ENCODE measurements around the gene INSM1.
"Not testable (repeated sequence)": the region's sequence is repeated elsewhere in the genome, so short reads cannot be mapped to it uniquely, and the experiment has no call there.

Gene INSM1

DNA sequence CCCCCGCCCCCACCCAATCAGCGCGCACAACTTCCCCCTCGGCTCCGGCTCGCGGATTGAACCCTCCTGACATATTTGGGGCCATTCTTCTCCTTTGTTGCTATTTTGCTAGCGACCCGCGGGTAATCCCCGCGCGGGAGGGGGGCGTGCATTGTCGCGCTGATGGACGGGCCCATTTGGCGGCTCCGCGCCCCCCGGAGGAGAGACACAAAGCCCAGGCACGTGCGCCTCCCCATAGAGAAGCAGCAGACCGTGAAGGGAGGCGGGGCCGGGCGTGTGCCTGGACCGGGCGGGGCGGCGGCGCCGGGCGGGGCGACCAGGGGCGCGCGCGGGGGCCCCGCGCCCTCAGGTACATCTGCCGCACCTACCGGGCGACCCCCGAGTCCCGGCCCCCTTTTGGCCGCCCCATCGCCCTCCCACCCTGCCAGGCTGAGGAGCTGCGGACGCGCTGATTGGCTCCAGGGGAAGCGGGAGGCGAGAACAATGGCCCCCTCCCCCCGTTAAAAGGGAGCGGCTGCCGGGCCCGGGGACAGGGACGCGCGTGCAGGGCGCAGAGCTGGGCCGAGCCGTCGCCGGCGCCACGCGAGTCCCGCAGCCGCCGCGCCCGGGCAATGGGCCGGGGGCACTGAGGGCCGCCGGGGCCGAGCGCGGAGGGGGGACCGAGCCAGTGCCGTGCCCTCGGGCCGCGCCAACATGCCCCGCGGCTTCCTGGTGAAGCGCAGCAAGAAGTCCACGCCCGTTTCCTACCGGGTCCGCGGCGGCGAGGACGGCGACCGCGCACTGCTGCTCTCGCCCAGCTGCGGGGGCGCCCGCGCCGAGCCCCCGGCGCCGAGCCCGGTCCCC lies at the start of gene INSM1:
INSM1 (plus strand) TSS at position 530 of the 843 bp plus-strand sequence; CDS start at position 694, 164 bp downstream.
- DNase-seq = peak; percentile 97 to 99

GRCh38 chr20:20318365-20319161 lies 49.3 kb upstream of the INSM1 start:
- DNase-seq = no peak

DNA sequence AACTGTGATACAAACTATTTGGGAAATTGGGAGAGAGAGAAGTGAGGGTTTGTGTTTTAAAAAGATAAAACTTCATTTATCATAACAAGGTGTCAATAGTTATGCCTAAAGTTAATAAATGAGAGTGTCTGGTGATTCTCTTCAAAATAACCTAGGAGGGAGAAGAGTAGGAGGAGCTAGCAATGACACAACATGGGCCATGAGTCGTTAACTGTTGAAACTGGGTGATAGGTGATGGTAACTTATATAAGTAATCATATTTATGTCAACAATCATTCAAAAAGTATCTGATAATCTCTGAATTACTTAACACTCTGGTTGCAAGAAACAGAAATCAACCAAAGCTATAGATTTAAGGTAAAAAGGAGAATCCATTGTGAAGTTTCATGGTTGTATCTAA lies 46.8 kb upstream of the INSM1 start:
- DNase-seq = no peak

- no peak for DNase-seq
These were observed 46.0 kb upstream of the INSM1 start for GRCh38 chr20:20321917-20322316.

GRCh38 chr20:20322912-20323311 lies 45.0 kb upstream of the INSM1 start:
- no peak for DNase-seq

DNA sequence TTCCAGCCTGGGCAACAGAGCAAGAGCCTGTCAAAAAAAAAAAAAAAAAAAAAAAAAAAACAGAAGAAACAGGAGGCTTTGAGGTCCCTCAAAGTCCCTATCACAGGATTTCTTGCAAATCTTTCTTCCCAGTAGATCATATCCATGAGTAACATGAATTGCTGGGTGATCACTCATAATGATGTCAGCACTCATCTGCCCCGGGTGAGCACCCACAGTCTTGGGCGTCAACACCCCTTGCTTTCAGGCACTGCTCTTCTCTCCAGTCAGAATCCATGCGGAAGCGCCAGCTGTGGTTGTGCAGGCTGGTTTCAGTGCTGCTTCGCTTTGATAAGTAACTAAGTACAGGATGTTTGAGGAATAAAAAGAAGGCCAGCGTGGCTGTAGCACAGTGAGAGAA lies 40.2 kb upstream of the INSM1 start:
- DNase-seq = no peak

DNA sequence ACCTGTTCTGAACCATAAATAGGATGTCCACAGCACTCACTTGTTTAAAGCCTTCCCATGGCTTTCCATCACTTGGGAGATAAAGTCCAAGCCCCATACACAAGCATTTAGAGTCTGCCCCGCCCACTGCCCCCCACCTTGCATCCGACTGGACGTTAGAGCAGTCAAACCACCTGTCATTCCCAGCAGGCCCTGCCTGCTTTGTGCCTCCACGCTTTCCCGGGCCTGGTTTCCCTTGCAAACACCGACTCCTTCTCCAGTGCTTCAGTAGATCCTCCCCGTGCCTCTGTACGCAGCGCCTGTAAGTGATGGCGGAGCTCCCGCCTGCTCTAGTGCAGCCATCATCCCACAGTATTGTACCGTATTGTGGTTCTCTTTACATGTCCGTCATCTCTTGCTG lies 38.3 kb upstream of the INSM1 start:
- no peak for DNase-seq

DNA sequence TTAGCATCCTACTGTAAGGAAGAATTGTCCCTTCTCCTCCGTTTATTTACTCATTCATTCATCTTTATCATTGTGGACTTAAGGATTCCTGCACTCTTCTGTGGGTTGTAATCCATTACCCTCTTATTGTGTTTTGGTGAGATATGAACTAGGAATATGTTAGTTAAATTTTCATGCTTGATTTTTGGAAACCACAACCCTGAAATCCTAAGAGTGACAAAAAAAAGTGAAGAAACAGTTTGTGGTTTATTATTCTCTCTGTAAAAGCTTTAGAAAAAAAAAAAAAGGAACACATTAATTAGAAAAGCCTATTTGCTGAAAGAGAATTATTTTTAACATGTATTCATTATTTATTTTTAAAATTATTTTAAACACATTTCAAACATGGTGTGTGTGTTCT lies 36.7 kb upstream of the INSM1 start:
- DNase-seq = no peak

- peak in 1 of 2 experiments; percentile 46 for DNase-seq
These were observed 36.1 kb upstream of the INSM1 start for GRCh38 chr20:20331817-20332216.

DNA sequence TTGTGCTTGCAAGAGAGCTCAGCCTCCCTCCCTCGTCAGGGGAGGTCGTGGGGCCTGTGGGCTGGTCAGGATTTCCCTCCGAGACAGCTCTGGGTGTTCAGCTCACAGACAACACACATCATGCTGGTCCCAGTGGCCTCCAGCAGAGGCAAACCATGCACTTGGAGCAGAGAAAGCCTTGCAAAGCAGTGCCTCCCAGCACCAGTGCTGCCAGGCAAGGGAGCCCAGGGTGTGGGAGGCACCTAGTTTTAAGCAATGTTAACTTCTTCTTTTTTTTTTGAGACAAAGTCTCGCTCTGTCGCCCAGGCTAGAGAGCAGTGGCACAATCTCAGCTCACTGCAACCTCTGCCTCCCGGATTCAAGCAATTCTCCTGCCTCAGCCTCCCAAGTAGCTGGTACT lies 34.0 kb upstream of the INSM1 start:
- no peak for DNase-seq

- no peak for DNase-seq
These were observed 33.4 kb upstream of the INSM1 start for GRCh38 chr20:20334489-20334888.

DNA sequence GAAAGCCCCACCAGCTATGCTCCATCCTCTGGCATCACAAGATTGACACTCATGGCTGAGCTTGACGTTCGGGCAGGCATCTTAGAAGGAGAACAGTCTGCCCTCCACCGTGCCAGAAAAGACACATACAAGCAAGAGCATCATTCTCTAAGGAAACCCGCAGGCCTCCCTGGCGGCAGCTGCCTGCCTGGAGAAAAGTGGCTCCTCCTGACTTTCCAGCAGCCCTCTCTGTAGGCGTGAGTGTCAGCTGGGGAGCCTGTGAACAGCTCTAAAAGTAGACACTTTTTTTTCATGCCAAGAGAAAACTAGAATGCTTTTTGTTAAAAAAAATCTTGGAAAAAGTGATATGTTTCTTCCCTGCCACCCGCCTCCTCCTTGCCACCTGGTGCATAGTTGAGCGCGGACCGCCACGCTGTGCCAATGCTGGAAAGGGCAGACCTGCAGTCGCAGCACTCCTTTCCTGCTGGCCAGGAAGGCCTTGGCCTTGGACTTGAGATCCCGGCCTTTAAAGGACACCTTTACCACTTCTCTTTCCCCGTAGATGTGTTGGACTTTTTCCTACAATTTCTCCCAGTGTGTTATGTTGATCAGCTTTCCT lies 29.7 kb upstream of the INSM1 start:
- DNase-seq = no peak

GRCh38 chr20:20340443-20340842 lies 27.5 kb upstream of the INSM1 start:
- DNase-seq = no peak

- no peak for DNase-seq
These were observed 26.5 kb upstream of the INSM1 start for GRCh38 chr20:20341371-20341770.

- no peak for DNase-seq
These were observed 25.8 kb upstream of the INSM1 start for GRCh38 chr20:20342066-20342465.

- no peak for DNase-seq
These were observed 24.0 kb upstream of the INSM1 start for GRCh38 chr20:20343932-20344331.

DNA sequence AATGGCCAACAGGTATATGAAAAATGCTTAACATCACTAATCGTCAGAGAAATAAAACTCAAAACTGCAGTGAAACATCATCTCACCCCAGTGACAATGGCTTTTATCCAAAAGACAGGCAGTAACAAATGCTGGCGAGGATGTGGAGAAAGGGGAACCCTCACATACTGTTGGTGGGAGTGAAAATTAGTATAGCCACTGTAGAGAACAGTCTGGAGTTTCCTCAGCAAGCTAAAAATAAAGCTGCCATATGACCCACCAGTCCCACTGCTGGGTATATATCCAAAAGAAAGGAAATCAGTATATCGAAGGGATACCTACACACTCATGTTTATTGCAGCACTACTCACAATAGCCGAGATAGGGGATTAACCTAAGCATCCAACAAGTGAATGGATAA lies 23.4 kb upstream of the INSM1 start:
- DNase-seq = no peak

DNA sequence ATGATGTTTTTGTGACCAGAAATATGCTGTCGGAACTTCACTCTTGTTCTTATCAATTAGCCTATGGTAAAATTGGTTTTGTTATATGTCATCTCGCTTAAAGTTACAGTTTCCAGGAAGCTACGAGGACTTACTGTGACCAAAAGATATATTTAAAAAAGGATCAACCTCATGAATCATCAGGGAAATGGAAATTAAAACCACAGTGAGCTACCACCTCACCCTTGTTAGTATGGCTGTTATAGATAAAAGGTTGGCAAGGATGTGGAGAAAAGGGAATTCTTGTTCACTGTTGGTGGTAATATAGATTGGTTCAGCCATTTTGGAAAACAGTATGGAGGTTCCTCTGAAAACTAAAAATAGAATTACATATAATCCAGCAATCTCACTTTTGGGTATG lies 14.3 kb upstream of the INSM1 start:
- DNase-seq = no peak

DNA sequence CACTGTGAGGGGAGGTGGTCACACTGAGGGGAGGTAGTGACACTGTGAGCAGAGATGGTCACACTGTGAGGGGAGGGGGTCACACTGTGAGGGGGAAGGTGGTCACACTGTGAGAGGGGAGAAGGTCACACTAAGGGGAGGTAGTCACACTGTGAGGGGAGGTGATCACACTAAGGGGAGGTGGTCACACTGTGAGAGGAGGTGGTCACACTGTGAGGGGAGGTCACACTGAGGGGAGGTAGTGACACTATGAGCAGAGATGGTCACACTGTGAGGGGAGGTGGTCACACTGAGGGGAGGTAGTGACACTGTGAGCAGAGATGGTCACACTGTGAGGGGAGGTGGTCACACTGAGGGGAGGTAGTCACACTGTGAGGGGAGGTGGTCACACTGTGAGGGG lies 12.4 kb upstream of the INSM1 start:
- DNase-seq = not testable (repeated sequence)

- peak; percentile 23 to 73 for DNase-seq
These were observed 9.1 kb upstream of the INSM1 start for GRCh38 chr20:20358801-20359200.

DNA sequence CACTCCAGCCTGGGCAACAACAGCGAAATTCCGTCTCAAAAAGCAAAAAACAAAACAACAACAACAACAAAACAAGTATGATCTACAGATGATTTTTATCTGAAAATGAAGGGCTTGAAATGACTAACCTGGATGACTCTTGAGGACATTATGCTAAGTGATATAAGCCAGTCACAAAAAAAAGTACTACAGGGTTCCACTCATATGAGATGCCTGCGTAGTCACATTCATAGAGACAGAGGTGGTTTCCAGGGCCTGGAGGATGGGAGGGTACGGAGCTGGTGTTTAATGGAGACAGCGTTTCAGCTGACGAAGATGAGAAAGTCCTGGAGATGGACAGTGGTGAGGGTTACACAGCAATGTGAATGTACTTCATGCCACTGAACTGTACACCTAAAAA lies 8.3 kb upstream of the INSM1 start:
- no peak for DNase-seq

DNA sequence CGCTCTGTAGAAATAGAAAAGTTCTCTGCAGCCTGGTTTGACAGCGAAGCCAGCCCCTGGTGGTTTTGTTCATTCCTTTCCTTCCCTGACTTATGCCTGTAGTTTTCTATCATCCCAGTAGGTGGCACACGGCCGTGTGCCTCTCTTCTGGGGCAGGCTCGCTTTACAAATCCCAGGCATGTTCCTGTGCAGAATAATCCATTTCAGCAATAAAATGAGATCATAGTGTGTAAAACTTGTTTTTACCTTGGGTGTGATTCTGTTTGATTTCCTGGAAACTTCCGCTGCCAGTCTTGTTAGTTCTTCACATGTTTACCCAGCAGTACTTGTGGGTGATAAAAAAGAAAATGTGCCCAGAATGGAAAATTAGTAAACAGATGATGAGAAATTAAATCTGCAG lies 7.4 kb upstream of the INSM1 start:
- peak; percentile 63 to 84 for DNase-seq

DNA sequence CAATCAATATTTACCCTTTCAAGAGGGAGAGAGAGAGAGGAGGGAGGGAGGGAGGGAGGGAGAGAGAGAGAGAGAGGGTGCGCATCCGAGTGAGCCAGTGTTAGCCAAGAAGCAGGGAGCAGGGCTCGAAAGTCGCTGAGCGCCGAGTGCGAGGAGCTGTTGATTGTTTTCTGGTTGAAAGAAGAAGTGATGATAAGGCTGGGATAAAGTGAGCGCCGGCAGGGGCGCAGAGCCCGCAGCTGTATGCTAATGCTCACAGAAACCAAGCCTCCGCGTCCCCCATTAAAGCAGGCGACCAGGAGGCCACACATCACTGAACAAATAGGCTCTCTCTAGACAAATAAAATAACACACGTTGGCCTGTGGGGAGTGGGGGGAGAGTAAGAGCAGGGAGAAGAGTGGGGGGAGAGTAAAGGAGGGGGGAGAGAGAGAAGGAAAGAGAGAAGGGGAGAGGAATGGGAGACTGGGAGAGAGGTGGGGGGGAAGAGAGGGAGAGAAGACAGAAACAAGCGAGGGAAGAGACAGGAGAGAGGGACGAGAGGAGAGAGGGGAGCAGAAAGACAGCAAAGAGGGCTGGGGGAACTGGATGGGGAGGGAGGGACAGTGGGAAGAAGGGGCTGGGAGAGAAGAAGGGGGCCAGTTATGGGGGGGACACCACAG lies 5.0 kb upstream of the INSM1 start:
- peak; percentile 93 to 98 for DNase-seq

Measured in NCI-H2081 (cell line).